B cell (primary cell): ENCODE results near the gene NINL.

Experiments
- EZH2 ChIP-seq: IDR thresholded peaks from 2 replicates; pipeline ENCODE4 v1.6.1; 2012; ENCODE audit warnings: borderline replicate concordance, low read depth, mild to moderate bottlenecking, moderate library complexity, low read length; ENCODE audit not compliant: insufficient read depth, poor library complexity, severe bottlenecking
- TF ChIP-seq, protein P1 (sequence below): fragments of 200-600 bp; IDR thresholded peaks from one replicate; pipeline ENCODE4 v1.8.0; 2022; ENCODE audit warnings: antibody characterized with exemption, mild to moderate bottlenecking

- TF ChIP-seq, protein P1, sequence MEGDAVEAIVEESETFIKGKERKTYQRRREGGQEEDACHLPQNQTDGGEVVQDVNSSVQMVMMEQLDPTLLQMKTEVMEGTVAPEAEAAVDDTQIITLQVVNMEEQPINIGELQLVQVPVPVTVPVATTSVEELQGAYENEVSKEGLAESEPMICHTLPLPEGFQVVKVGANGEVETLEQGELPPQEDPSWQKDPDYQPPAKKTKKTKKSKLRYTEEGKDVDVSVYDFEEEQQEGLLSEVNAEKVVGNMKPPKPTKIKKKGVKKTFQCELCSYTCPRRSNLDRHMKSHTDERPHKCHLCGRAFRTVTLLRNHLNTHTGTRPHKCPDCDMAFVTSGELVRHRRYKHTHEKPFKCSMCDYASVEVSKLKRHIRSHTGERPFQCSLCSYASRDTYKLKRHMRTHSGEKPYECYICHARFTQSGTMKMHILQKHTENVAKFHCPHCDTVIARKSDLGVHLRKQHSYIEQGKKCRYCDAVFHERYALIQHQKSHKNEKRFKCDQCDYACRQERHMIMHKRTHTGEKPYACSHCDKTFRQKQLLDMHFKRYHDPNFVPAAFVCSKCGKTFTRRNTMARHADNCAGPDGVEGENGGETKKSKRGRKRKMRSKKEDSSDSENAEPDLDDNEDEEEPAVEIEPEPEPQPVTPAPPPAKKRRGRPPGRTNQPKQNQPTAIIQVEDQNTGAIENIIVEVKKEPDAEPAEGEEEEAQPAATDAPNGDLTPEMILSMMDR = no peak
- no peak for TF ChIP-seq EZH2
These were observed 10.9 kb downstream of the NINL start for GRCh38 chr20:25574411-25574810.
